ENCODE data around the gene SNX30.

The SNX30 gene

GRCh38 chr9:112819635-112820496, 69.3 kb downstream of the SNX30 start:
- no peak for DNase-seq (ENCODE audit: low read depth in 1 of 2, low spot score in 1 of 2)

- DNase-seq (ENCODE audit: low read depth in 1 of 2, low spot score in 1 of 2): no peak
These were observed 70.3 kb downstream of the SNX30 start for GRCh38 chr9:112820881-112821280.

GRCh38 chr9:112822618-112823017, 72.1 kb downstream of the SNX30 start:
- DNase-seq (ENCODE audit: low read depth in 1 of 2, low spot score in 1 of 2): no peak

- no peak for DNase-seq (ENCODE audit: low read depth in 1 of 2, low spot score in 1 of 2)
These were observed 72.7 kb downstream of the SNX30 start for GRCh38 chr9:112823257-112823656.

- DNase-seq (ENCODE audit: low read depth in 1 of 2, low spot score in 1 of 2): no peak
These were observed 80.8 kb downstream of the SNX30 start for GRCh38 chr9:112831281-112831851.

- DNase-seq (ENCODE audit: low read depth in 1 of 2, low spot score in 1 of 2): no peak
These were observed 81.4 kb downstream of the SNX30 start for GRCh38 chr9:112831969-112832368.

GRCh38 chr9:112833081-112833480, 82.5 kb downstream of the SNX30 start:
- no peak for DNase-seq (ENCODE audit: low read depth in 1 of 2, low spot score in 1 of 2)

- DNase-seq (ENCODE audit: low read depth in 1 of 2, low spot score in 1 of 2): no peak
These were observed 85.8 kb downstream of the SNX30 start for GRCh38 chr9:112836394-112836793.

- DNase-seq (ENCODE audit: low read depth in 1 of 2, low spot score in 1 of 2): no peak
These were observed 87.8 kb downstream of the SNX30 start for GRCh38 chr9:112838342-112838741.

- DNase-seq (ENCODE audit: low read depth in 1 of 2, low spot score in 1 of 2): no peak
These were observed 88.8 kb downstream of the SNX30 start for GRCh38 chr9:112839331-112839730.

- DNase-seq (ENCODE audit: low read depth in 1 of 2, low spot score in 1 of 2): no peak
These were observed 90.7 kb downstream of the SNX30 start for GRCh38 chr9:112841261-112841660.

GRCh38 chr9:112842555-112842954, 92.0 kb downstream of the SNX30 start:
- DNase-seq (ENCODE audit: low read depth in 1 of 2, low spot score in 1 of 2): no peak

GRCh38 chr9:112844771-112845542, 94.4 kb downstream of the SNX30 start:
- peak; percentile 47 to 66 for DNase-seq (ENCODE audit: low read depth in 1 of 2, low spot score in 1 of 2)

GRCh38 chr9:112846528-112847488, 96.2 kb downstream of the SNX30 start:
- no peak for DNase-seq (ENCODE audit: low read depth in 1 of 2, low spot score in 1 of 2)

GRCh38 chr9:112848316-112849151, 98.0 kb downstream of the SNX30 start:
- no peak for DNase-seq (ENCODE audit: low read depth in 1 of 2, low spot score in 1 of 2)

GRCh38 chr9:112849363-112849922, 98.9 kb downstream of the SNX30 start:
- no peak for DNase-seq (ENCODE audit: low read depth in 1 of 2, low spot score in 1 of 2)

GRCh38 chr9:112850840-112851239, 100.3 kb downstream of the SNX30 start:
- no peak for DNase-seq (ENCODE audit: low read depth in 1 of 2, low spot score in 1 of 2)

GRCh38 chr9:112852741-112853504, 102.4 kb downstream of the SNX30 start:
- DNase-seq (ENCODE audit: low read depth in 1 of 2, low spot score in 1 of 2): no peak

Measured in stimulated activated CD4-positive, alpha-beta T cell treated with anti-CD3 and anti-CD28 coated beads, Interleukin-15, amount 100 ng/mL, for 1 hour (primary cell).